H1 (cell line): ENCODE data around the gene LMNTD2. TPM values are rescaled to one million over a fixed set of nuclear protein-coding genes. Genes with fewer than 3 reads are reported as not detected.

Source experiments
- ATF2 ChIP-seq: IDR thresholded peaks from 2 replicates; pipeline ENCODE4 v1.6.1; 2012; ENCODE audit warnings: low read length, inconsistent platforms
- CBX8 ChIP-seq: fragments of 300-800, 300-1000 bp; sonication (generic); IDR thresholded peaks from 2 replicates; pipeline ENCODE4 v1.7.1; 2016; ENCODE audit warnings: low read depth, low read length, borderline replicate concordance
- CTBP2 ChIP-seq: IDR thresholded peaks from 2 replicates; pipeline ENCODE4 v1.7.0; 2011; ENCODE audit warnings: borderline replicate concordance, mild to moderate bottlenecking, moderate library complexity, mixed read lengths, low read length; ENCODE audit not compliant: insufficient read depth, insufficient read length
- EGR1 ChIP-seq: IDR thresholded peaks from 2 replicates; pipeline ENCODE4 v1.6.1; 2011; ENCODE audit warnings: low read depth, low read length, borderline replicate concordance
- GTF2F1 ChIP-seq: IDR thresholded peaks from 2 replicates; pipeline ENCODE4 v1.6.1; 2012; ENCODE audit warnings: low read depth, low read length, improper control_type of control experiment, borderline replicate concordance
- KDM4A ChIP-seq: IDR thresholded peaks from one replicate; pipeline ENCODE4 v1.7.1; 2012; ENCODE audit warnings: low read depth, mild to moderate bottlenecking, moderate library complexity, low read length, inconsistent platforms; ENCODE audit not compliant: severe bottlenecking
- NANOG ChIP-seq: IDR thresholded peaks from 2 replicates; pipeline ENCODE4 v1.6.1; 2011; ENCODE audit warnings: low read length, low read depth, mild to moderate bottlenecking, inconsistent platforms; ENCODE audit not compliant: insufficient read depth, poor library complexity, severe bottlenecking
- POLR2A ChIP-seq, 2 experiments: IDR thresholded peaks; 1 replicate in 1 of 2; 2 replicates in 1 of 2; pipeline ENCODE4 v1.6.1; 2011; ENCODE audit warnings: low read depth in 2 of 2, low read length in 2 of 2, mild to moderate bottlenecking in 2 of 2; ENCODE audit errors: control extremely low read depth in 1 of 2
- polyA plus RNA-seq, 7 experiments: library from polyadenylated mRNA; depleted of rRNA in 3 of 7; stranded (reverse) in 5 of 7; unstranded in 2 of 7; fragments of >200 nt in 5 of 7; fragments of 200-250 nt in 2 of 7; gene quantifications; 1 replicate in 5 of 7; 2 replicates in 1 of 7; 4 replicates in 1 of 7; pipeline versions ENCODE4 v1.2.1 to v1.2.3, GENCODE V29; 2011 to 2013; ENCODE audit warnings: missing spikeins in 2 of 7, mixed read lengths in 2 of 7
- total RNA-seq: library from RNA; stranded (reverse); fragmentation: NEBNext Ultra II Directional; extraction: Animal tissue kit (Norgen Biotek cat#: 25700); gene quantifications from 2 replicates; pipeline ENCODE4 v1.2.1, GENCODE V29; 2021

LMNTD2 gene
- total and polyA plus RNA-seq, 2 of the 8 experiments (the other 6 are each of a cell fraction or from before 2014, with no cell fraction given), result 1.6 to 3.1 TPM

- no peak for TF ChIP-seq ATF2
- no peak for TF ChIP-seq EGR1
- TF ChIP-seq CBX8, result no peak
- TF ChIP-seq NANOG, result no peak
- no peak for TF ChIP-seq CTBP2
- no peak for TF ChIP-seq KDM4A
- no peak for TF ChIP-seq POLR2A (IDR thresholded peaks at IDR 0.05; ENCODE audit: control extremely low read depth in 1 of 2, low read depth in 2 of 2, low read length in 2 of 2)
- TF ChIP-seq GTF2F1, result no peak
These were observed 26.1 kb upstream of the LMNTD2 start (continued) for GRCh38 chr11:586376-587316.
